Left ventricle myocardium inferior (tissue), 1 donor: Measurements from ENCODE around the gene STK39. TPM values are rescaled to one million over a fixed set of nuclear protein-coding genes. Genes with fewer than 3 reads are reported as not detected.
"Not testable (repeated sequence)": the region's sequence is repeated elsewhere in the genome, so short reads cannot be mapped to it uniquely, and the experiment has no call there.

ENCODE experiments used
- DNase-seq: peaks from one replicate; pipeline ENCODE4 v3.0.0-alpha.2; 2020
- H3K27ac ChIP-seq: fragments of 200-600 bp; replicated peaks from 2 replicates; pipeline ENCODE4 v1.8.0; 2021
- H3K27me3 ChIP-seq: fragments of 200-600 bp; 2 replicates; pipeline ENCODE4 v1.8.0; 2021; ENCODE audit warnings: low read depth
- H3K36me3 ChIP-seq: fragments of 200-600 bp; 2 replicates; pipeline ENCODE4 v1.8.0; 2021
- H3K4me1 ChIP-seq: fragments of 200-600 bp; 2 replicates; pipeline ENCODE4 v1.8.0; 2021
- H3K4me3 ChIP-seq: fragments of 200-600 bp; 2 replicates; pipeline ENCODE4 v1.8.0; 2021; ENCODE audit warnings: mild to moderate bottlenecking, moderate library complexity
- H3K9me3 ChIP-seq: fragments of 200-600 bp; replicated peaks from 2 replicates; pipeline ENCODE4 v1.8.0; 2021
- intact Hi-C: fragments of 100-400 bp; cut with micrococcal nuclease; formaldehyde crosslinking; loops from one replicate; pipeline ENCODE4 v1.11.0; 2022
- total RNA-seq: library from RNA; stranded (reverse); fragmentation: NEBNext Ultra II Directional; extraction: Animal tissue kit (Norgen Biotek cat#: 25700); gene quantifications from one replicate; pipeline ENCODE4 v1.2.1, GENCODE V29; 2021
- TF ChIP-seq, protein P1 (sequence below): fragments of 200-600 bp; IDR thresholded peaks from 2 replicates; pipeline ENCODE4 v1.8.0; 2021; ENCODE audit warnings: antibody characterized with exemption, mild to moderate bottlenecking, borderline replicate concordance
- donor health status: DM: no; HTN: yes; CAD: no; lungs with severe emphysema.

Gene STK39
- total RNA-seq, 1 donor from 2014 or later = 23.2 TPM

DNA sequence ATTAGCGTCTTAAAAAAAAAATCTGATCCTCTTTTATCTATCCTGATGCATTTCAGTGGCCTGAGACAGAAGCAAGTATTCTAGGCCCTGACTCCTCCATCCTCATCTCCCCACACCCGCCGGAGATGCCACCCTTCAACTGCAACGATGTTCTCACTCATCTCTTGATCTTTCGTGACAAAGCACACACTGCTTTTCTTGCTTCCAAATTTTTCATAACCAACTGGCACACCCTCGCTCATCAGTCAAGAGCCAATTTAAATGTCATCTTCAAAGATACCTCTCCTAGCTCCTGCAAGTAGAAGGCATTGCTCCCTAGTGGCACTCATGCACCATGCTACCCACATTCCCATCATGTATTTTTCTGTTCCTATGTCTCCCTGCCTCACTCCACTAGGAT is 115.0 kb downstream of the STK39 start:
- no peak overlapping the region for H3K27ac ChIP-seq
- peaks cover 43% of the 10 kb centered on the region for H3K4me1 ChIP-seq
- TF ChIP-seq, protein P1, sequence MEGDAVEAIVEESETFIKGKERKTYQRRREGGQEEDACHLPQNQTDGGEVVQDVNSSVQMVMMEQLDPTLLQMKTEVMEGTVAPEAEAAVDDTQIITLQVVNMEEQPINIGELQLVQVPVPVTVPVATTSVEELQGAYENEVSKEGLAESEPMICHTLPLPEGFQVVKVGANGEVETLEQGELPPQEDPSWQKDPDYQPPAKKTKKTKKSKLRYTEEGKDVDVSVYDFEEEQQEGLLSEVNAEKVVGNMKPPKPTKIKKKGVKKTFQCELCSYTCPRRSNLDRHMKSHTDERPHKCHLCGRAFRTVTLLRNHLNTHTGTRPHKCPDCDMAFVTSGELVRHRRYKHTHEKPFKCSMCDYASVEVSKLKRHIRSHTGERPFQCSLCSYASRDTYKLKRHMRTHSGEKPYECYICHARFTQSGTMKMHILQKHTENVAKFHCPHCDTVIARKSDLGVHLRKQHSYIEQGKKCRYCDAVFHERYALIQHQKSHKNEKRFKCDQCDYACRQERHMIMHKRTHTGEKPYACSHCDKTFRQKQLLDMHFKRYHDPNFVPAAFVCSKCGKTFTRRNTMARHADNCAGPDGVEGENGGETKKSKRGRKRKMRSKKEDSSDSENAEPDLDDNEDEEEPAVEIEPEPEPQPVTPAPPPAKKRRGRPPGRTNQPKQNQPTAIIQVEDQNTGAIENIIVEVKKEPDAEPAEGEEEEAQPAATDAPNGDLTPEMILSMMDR = no peak
- DNase-seq = no peak
- no peaks in the 10 kb centered on the region for H3K9me3 ChIP-seq
- H3K27me3 ChIP-seq = no peaks in the 10 kb centered on the region
- H3K4me3 ChIP-seq = no peak overlapping the region
- intact Hi-C loops = no loop called here
- peaks cover 5% of the 10 kb centered on the region for H3K36me3 ChIP-seq

DNA sequence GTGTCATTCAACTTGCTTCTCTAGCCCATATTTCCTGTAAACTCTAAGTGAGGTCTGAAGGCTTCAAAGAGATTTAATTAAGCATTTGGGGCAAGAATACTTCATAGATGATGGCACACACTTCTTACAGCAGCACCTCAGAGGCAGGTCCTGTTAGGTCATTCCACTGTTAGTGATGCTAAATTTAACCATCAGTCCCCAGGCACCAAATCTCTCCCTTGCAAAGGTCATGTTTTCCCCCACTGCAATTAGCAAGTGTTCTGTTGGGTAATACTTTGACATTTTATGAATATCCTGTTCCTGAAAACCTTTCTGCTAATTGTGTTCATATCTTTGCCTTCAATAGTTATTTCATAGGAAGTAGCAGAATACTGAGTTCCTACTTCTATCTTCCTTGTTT is 117.0 kb downstream of the STK39 start:
- no peaks in the 10 kb centered on the region for H3K27me3 ChIP-seq
- TF ChIP-seq, protein P1 = no peak
- H3K4me3 ChIP-seq = no peak overlapping the region
- peaks cover 33% of the 10 kb centered on the region for H3K4me1 ChIP-seq
- intact Hi-C loops = no loop called here
- H3K36me3 ChIP-seq = peaks cover 21% of the 10 kb centered on the region
- DNase-seq = no peak
- peak overlapping the region; percentile 70 for H3K27ac ChIP-seq
- no peaks in the 10 kb centered on the region for H3K9me3 ChIP-seq

DNA sequence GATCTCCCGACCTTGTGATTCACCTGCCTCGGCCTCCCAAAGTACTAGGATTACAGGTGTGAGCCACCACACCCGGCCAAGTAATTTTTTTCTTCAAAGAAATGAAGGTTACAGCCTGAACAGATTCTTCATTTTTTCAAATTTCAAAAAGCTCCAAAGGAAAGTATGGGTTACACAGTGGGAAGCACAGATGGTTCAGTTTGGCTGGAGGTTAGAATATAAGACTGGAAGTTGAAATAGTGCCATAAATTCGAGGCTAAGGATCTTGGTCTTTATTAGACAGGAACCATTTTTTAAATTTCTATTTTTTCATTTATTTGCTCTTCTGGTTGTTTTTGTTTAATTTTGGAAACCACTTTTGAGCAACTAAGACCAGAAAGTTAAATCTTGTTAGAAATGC is 120.0 kb downstream of the STK39 start:
- Histone ChIP-seq H3K9me3 (no peaks in the 10 kb centered on the region), H3K4me3 (no peak overlapping the region), H3K4me1 (peaks cover 33% of the 10 kb centered on the region), H3K27ac (no peak overlapping the region), H3K36me3 (peaks cover 28% of the 10 kb centered on the region), H3K27me3 (no peaks in the 10 kb centered on the region)
- intact Hi-C loops = no loop called here
- TF ChIP-seq, protein P1 = no peak
- no peak for DNase-seq

DNA sequence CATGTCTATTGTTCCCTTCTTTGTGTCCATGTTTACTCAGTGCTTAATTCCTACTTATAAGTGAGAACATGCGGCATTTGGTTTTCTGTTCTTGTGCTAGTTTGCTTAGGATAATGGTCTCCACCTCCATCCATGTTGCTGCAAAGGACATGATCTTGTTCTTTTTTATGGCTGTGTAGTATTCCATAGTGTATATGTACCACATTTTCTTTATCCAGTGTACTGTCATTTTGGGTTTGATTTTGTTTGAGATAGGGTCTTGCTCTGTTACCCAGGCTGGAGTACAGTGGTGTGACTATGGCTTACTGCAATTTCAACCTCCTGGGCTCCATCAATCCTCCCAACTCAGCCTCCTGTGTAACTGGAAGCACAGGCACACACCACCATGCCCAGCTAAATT is 125.2 kb downstream of the STK39 start:
- H3K4me3 ChIP-seq, H3K4me1 ChIP-seq, intact Hi-C loops, H3K27me3 ChIP-seq, H3K9me3 ChIP-seq, H3K27ac ChIP-seq, DNase-seq: not testable (repeated sequence)
- peaks cover 27% of the 10 kb centered on the region for H3K36me3 ChIP-seq

DNA sequence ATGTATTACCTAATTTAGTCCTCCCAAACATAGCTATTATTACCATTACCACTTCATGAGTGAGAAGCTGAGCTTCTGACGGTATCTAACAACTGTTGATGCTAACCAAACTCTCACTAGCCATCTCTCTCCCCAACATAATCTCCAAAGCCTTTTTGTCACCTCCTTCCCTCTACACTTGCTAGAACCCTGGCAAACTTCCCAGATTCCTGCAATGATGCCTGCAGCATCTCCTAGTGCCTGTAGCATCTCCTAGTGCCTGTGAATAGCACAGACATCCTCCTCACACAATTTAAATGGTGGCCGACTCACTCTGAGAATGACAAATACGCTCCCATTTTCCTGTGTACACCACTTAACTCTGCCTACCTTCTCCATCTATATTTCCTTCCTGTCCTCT is 126.7 kb downstream of the STK39 start:
- intact Hi-C loops = no loop called here
- Histone ChIP-seq H3K36me3 (peaks cover 12% of the 10 kb centered on the region), H3K9me3 (no peaks in the 10 kb centered on the region), H3K27me3 (no peaks in the 10 kb centered on the region), H3K27ac (no peak overlapping the region), H3K4me3 (no peak overlapping the region), H3K4me1 (peaks cover 9% of the 10 kb centered on the region)
- TF ChIP-seq, protein P1 = no peak
- DNase-seq = no peak

DNA sequence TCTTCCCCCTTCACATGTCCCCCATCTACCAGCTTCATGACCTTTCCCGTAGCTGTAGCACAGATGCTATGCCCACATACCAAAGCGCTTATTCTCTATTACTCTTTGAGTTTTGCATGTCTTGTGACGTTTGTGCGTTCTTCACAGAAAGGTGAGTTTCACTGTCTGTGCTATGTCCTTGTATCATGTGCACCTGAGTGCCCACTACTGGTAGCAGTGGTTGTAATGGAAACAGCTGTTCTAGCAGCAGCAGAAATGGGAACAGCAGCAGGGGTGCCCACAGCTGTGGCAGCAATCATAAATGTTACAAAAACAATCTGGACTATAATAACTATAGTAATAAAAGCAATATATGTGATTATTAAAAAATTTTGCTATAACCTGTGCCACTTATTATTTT is 127.1 kb downstream of the STK39 start:
- intact Hi-C loops = no loop called here
- no peak for DNase-seq

More for the DNA sequence above, 127.1 kb downstream of the STK39 start:
- Histone ChIP-seq H3K4me1 (peaks cover 9% of the 10 kb centered on the region), H3K27ac (no peak overlapping the region), H3K4me3 (no peak overlapping the region), H3K9me3 (no peaks in the 10 kb centered on the region), H3K27me3 (no peaks in the 10 kb centered on the region), H3K36me3 (peaks cover 12% of the 10 kb centered on the region)
- TF ChIP-seq, protein P1 = no peak
